HepG2 (cell line): ENCODE data around the gene PCSK5. TPM values are rescaled to one million over a fixed set of nuclear protein-coding genes. Genes with fewer than 3 reads are reported as not detected.

Experiments
- CREM ChIP-seq, 2 experiments: sonication (generic) in 1 of 2; formaldehyde crosslinking in 1 of 2; IDR thresholded peaks; 2 replicates each; pipeline versions ENCODE4 v1.4.0 to v1.6.1; 2016 to 2020; ENCODE audit warnings: antibody characterized with exemption in 1 of 2, mild to moderate bottlenecking in 1 of 2, missing genetic modification reagents in 1 of 2
- GABPB1 ChIP-seq: IDR thresholded peaks from 2 replicates; pipeline ENCODE4 v1.6.1; 2016; ENCODE audit warnings: mild to moderate bottlenecking, missing genetic modification reagents, moderate library complexity, missing compliant biosample characterization
- ISX ChIP-seq: sonication (generic); formaldehyde crosslinking; conservative IDR thresholded peaks from 2 replicates; pipeline ENCODE4 v1.5.0; 2020; ENCODE audit warnings: missing genetic modification reagents
- SAFB2 ChIP-seq: sonication (generic); formaldehyde crosslinking; IDR thresholded peaks from 2 replicates; pipeline ENCODE4 v1.5.1; 2020; ENCODE audit warnings: missing genetic modification reagents, low read depth, mild to moderate bottlenecking, borderline replicate concordance
- TARDBP ChIP-seq: sonication (generic); formaldehyde crosslinking; IDR thresholded peaks from 2 replicates; pipeline ENCODE4 v1.8.0; 2022; ENCODE audit warnings: mild to moderate bottlenecking, missing genetic modification reagents
- ZNF343 ChIP-seq: sonication (generic); formaldehyde crosslinking; IDR thresholded peaks from 2 replicates; pipeline ENCODE4 v1.4.0; 2020; ENCODE audit warnings: mild to moderate bottlenecking, missing genetic modification reagents
- ZNF484 ChIP-seq: sonication (generic); formaldehyde crosslinking; IDR thresholded peaks from 2 replicates; pipeline ENCODE4 v1.5.1; 2020; ENCODE audit warnings: mild to moderate bottlenecking, low read depth, missing genetic modification reagents, borderline replicate concordance
- ZNF660 ChIP-seq: sonication (generic); formaldehyde crosslinking; IDR thresholded peaks from 2 replicates; pipeline ENCODE4 v1.5.1; 2020; ENCODE audit warnings: mild to moderate bottlenecking, low read depth, missing genetic modification reagents, borderline replicate concordance
- ZNF841 ChIP-seq: sonication (generic); formaldehyde crosslinking; IDR thresholded peaks from 2 replicates; pipeline ENCODE4 v1.8.1; 2023; ENCODE audit warnings: missing genetic modification reagents, borderline replicate concordance
- polyA plus RNA-seq, 8 experiments: library from polyadenylated mRNA; depleted of rRNA in 3 of 8; stranded (reverse) in 7 of 8; unstranded in 1 of 8; fragments of >200 nt; fragmentation: Illumina TruSeq in 4 of 8; extraction: Trizol in 4 of 8; gene quantifications; 2 replicates each; pipeline versions ENCODE4 v1.2.1 to v1.2.3, GENCODE V29; 2011 to 2016; ENCODE audit warnings: low read depth in 4 of 8, missing spikeins in 1 of 8, mixed read lengths in 1 of 8; ENCODE audit not compliant: insufficient read depth in 1 of 8
- total RNA-seq, 5 experiments: library from RNA; depleted of rRNA; stranded (reverse); fragments of >200 nt; fragmentation: Illumina TruSeq; extraction: Trizol; gene quantifications; 2 replicates each; pipeline ENCODE4 v1.2.3, GENCODE V29; 2016; ENCODE audit warnings: low read depth in 1 of 5
- TF ChIP-seq, protein P1 (sequence below): sonication (generic); formaldehyde crosslinking; conservative IDR thresholded peaks from 2 replicates; pipeline ENCODE4 v1.4.0; 2020; ENCODE audit warnings: mild to moderate bottlenecking, missing genetic modification reagents, moderate library complexity
- TF ChIP-seq, protein P2 (sequence below): sonication (generic); formaldehyde crosslinking; IDR thresholded peaks from 2 replicates; pipeline ENCODE4 v1.4.0; 2020; ENCODE audit warnings: missing genetic modification reagents
- TF ChIP-seq, protein P3 (sequence below): IDR thresholded peaks from 2 replicates; pipeline ENCODE4 v1.6.1; 2016; ENCODE audit warnings: missing genetic modification reagents, missing compliant biosample characterization
- TF ChIP-seq, protein P4 (sequence below): sonication (generic); formaldehyde crosslinking; IDR thresholded peaks from 2 replicates; pipeline ENCODE4 v1.4.0; 2020; ENCODE audit warnings: missing genetic modification reagents, mild to moderate bottlenecking, borderline replicate concordance
- TF ChIP-seq, protein P5 (sequence below): sonication (generic); formaldehyde crosslinking; conservative IDR thresholded peaks from 2 replicates; pipeline ENCODE4 v1.4.0; 2020; ENCODE audit warnings: missing genetic modification reagents

The PCSK5 gene
- total and polyA plus RNA-seq, 2 of the 13 experiments (the other 11 are each of a cell fraction or from before 2014, with no cell fraction given): 0.55 to 0.66 TPM

DNA sequence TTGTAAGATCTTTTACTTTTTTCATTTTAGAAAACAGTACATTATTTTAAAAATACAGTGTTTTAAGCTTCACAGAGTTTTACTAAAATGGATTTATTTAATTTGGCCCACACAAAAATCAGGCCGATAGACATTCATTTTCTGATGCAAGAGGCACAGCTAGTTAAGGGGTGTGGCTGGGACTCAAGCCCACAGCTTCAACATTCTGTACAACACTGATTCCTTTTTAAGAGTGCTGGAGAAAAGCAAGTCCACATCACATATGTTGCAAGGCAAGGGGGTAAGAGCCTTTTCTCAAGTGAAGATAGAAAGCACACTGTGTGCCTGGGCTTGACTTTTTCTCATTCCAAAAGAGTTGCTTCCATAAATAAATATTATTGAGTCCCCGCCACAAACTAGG is 307.9 kb downstream of the PCSK5 start (continued):
- TF ChIP-seq, protein P1, sequence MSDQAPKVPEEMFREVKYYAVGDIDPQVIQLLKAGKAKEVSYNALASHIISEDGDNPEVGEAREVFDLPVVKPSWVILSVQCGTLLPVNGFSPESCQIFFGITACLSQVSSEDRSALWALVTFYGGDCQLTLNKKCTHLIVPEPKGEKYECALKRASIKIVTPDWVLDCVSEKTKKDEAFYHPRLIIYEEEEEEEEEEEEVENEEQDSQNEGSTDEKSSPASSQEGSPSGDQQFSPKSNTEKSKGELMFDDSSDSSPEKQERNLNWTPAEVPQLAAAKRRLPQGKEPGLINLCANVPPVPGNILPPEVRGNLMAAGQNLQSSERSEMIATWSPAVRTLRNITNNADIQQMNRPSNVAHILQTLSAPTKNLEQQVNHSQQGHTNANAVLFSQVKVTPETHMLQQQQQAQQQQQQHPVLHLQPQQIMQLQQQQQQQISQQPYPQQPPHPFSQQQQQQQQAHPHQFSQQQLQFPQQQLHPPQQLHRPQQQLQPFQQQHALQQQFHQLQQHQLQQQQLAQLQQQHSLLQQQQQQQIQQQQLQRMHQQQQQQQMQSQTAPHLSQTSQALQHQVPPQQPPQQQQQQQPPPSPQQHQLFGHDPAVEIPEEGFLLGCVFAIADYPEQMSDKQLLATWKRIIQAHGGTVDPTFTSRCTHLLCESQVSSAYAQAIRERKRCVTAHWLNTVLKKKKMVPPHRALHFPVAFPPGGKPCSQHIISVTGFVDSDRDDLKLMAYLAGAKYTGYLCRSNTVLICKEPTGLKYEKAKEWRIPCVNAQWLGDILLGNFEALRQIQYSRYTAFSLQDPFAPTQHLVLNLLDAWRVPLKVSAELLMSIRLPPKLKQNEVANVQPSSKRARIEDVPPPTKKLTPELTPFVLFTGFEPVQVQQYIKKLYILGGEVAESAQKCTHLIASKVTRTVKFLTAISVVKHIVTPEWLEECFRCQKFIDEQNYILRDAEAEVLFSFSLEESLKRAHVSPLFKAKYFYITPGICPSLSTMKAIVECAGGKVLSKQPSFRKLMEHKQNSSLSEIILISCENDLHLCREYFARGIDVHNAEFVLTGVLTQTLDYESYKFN (CRISPR knock-in tag): no peak
- TF ChIP-seq, protein P2, sequence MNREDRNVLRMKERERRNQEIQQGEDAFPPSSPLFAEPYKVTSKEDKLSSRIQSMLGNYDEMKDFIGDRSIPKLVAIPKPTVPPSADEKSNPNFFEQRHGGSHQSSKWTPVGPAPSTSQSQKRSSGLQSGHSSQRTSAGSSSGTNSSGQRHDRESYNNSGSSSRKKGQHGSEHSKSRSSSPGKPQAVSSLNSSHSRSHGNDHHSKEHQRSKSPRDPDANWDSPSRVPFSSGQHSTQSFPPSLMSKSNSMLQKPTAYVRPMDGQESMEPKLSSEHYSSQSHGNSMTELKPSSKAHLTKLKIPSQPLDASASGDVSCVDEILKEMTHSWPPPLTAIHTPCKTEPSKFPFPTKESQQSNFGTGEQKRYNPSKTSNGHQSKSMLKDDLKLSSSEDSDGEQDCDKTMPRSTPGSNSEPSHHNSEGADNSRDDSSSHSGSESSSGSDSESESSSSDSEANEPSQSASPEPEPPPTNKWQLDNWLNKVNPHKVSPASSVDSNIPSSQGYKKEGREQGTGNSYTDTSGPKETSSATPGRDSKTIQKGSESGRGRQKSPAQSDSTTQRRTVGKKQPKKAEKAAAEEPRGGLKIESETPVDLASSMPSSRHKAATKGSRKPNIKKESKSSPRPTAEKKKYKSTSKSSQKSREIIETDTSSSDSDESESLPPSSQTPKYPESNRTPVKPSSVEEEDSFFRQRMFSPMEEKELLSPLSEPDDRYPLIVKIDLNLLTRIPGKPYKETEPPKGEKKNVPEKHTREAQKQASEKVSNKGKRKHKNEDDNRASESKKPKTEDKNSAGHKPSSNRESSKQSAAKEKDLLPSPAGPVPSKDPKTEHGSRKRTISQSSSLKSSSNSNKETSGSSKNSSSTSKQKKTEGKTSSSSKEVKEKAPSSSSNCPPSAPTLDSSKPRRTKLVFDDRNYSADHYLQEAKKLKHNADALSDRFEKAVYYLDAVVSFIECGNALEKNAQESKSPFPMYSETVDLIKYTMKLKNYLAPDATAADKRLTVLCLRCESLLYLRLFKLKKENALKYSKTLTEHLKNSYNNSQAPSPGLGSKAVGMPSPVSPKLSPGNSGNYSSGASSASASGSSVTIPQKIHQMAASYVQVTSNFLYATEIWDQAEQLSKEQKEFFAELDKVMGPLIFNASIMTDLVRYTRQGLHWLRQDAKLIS: no peak
- TF ChIP-seq TARDBP (no peak), SAFB2 (CRISPR knock-in tag) (no peak), CREM (IDR thresholded peaks at IDR 0.05) (no peak), CREM (CRISPR knock-in tag; IDR thresholded peaks at IDR 0.05) (no peak), ZNF343 (no peak), ZNF660 (CRISPR knock-in tag) (no peak), ZNF484 (CRISPR knock-in tag) (no peak), ZNF841 (CRISPR knock-in tag) (no peak), GABPB1 (no peak), ISX (CRISPR knock-in tag) (no peak)
- TF ChIP-seq, protein P3, sequence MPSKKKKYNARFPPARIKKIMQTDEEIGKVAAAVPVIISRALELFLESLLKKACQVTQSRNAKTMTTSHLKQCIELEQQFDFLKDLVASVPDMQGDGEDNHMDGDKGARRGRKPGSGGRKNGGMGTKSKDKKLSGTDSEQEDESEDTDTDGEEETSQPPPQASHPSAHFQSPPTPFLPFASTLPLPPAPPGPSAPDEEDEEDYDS (CRISPR knock-in tag): no peak
- TF ChIP-seq, protein P4, sequence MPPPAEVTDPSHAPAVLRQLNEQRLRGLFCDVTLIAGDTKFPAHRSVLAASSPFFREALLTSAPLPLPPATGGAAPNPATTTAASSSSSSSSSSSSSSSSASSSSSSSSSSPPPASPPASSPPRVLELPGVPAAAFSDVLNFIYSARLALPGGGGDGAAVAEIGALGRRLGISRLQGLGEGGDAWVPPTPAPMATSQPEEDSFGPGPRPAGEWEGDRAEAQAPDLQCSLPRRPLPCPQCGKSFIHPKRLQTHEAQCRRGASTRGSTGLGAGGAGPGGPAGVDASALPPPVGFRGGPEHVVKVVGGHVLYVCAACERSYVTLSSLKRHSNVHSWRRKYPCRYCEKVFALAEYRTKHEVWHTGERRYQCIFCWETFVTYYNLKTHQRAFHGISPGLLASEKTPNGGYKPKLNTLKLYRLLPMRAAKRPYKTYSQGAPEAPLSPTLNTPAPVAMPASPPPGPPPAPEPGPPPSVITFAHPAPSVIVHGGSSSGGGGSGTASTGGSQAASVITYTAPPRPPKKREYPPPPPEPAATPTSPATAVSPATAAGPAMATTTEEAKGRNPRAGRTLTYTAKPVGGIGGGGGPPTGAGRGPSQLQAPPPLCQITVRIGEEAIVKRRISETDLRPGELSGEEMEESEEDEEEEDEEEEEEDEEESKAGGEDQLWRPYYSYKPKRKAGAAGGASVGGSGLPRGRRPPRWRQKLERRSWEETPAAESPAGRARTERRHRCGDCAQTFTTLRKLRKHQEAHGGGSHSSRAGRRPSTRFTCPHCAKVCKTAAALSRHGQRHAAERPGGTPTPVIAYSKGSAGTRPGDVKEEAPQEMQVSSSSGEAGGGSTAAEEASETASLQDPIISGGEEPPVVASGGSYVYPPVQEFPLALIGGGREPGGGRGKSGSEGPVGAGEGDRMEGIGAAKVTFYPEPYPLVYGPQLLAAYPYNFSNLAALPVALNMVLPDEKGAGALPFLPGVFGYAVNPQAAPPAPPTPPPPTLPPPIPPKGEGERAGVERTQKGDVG (CRISPR knock-in tag): no peak
- TF ChIP-seq, protein P5, sequence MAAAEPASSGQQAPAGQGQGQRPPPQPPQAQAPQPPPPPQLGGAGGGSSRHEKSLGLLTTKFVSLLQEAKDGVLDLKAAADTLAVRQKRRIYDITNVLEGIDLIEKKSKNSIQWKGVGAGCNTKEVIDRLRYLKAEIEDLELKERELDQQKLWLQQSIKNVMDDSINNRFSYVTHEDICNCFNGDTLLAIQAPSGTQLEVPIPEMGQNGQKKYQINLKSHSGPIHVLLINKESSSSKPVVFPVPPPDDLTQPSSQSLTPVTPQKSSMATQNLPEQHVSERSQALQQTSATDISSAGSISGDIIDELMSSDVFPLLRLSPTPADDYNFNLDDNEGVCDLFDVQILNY (CRISPR knock-in tag): no peak
- TF ChIP-seq, all 625 proteins: peak for 0
